ENCODE data around the gene RGL2. TPM values are rescaled to one million over a fixed set of nuclear protein-coding genes. Genes with fewer than 3 reads are reported as not detected.

RGL2 gene
- polyA plus RNA-seq, 1 of the 3 experiments (the other 2 are of a cell fraction): 59.4 TPM

GRCh38 chr6:33272275-33273128 lies 26.2 kb downstream of the RGL2 start:
- H3K9me2 ChIP-seq: no peaks in the 10 kb centered on the region
- peaks cover 43% of the 10 kb centered on the region for H4K20me1 ChIP-seq (ENCODE audit: insufficient read depth)
- CTCF ChIA-PET: interaction anchor here (1.6 to 3.5 kb wide), 4 partner anchors 9 to 45 kb away, joined by 3 to 18 read pairs (median 8); partner anchors contain the start of genes RGL2 and ZBTB22
- H2AFZ ChIP-seq (ENCODE audit: low read depth): no peak overlapping the region
- H3K27ac ChIP-seq (ENCODE audit: low read depth in 2 of 2, low read length in 1 of 2): peak overlapping the region; percentile 88 to 99
- peaks cover 34 to 39% of the 10 kb centered on the region in 2 experiments; a peak in 3 of 4 replicates for H3K4me1 ChIP-seq (ENCODE audit: control insufficient read depth in 1 of 2, insufficient read depth in 2 of 2, low read depth in 1 of 2, low read length in 1 of 2)
- DNase-seq: no peak
- peak overlapping the region; percentile 95 for H3K9ac ChIP-seq
- TF ChIP-seq EP300 (IDR thresholded peaks at IDR 0.05; ENCODE audit: borderline replicate concordance in 1 of 2, low read depth in 1 of 2, low read length in 1 of 2): no peak
- 0 out of 2 replicates have a peak, but pooled peaks have one; percentile 3 for TF ChIP-seq SIN3A (IDR thresholded peaks at IDR 0.05; ENCODE audit: borderline replicate concordance, low read depth, low read length)
- no peak for TF ChIP-seq FOXJ3 (CRISPR knock-in tag; IDR thresholded peaks at IDR 0.05)
- 0 out of 2 replicates have a peak, but pooled peaks have one; percentile 13 for TF ChIP-seq TAF1 (IDR thresholded peaks at IDR 0.05; ENCODE audit: borderline replicate concordance, low read depth, low read length)
- 0 out of 2 replicates have a peak, but pooled peaks have one; percentile 13 for TF ChIP-seq MXI1 (IDR thresholded peaks at IDR 0.05; ENCODE audit: low read depth, low read length)
- peak; percentile 14; the same call in 1 of the 2 replicates for TF ChIP-seq POLR2AphosphoS5 (IDR thresholded peaks at IDR 0.05; ENCODE audit: low read depth, low read length)
- no peak for TF ChIP-seq ZBTB33 (IDR thresholded peaks at IDR 0.05; ENCODE audit: borderline replicate concordance, low read depth)
- TF ChIP-seq YY1 (IDR thresholded peaks at IDR 0.05; ENCODE audit: low read depth): no peak
- TF ChIP-seq NRF1 (IDR thresholded peaks at IDR 0.05; ENCODE audit: low read depth, low read length): no peak
- no peak for TF ChIP-seq CHD2 (IDR thresholded peaks at IDR 0.05; ENCODE audit: low read length, partially characterized antibody)
- 1% methylated on average over 21 of the region's 22 CpGs for WGBS (ENCODE audit: low lambda C conversion rate)
- peaks cover 64% of the 10 kb centered on the region for H3K79me2 ChIP-seq (ENCODE audit: insufficient read depth)
- H3K27me3 ChIP-seq (ENCODE audit: insufficient read depth): no peaks in the 10 kb centered on the region
- H3K36me3 ChIP-seq (replicated peaks in 1 of 2; ENCODE audit: control insufficient read depth in 1 of 2, insufficient read depth in 2 of 2, low read length in 1 of 2): peaks cover 59 to 62% of the 10 kb centered on the region in 2 experiments
- no peaks in the 10 kb centered on the region for H3K9me3 ChIP-seq
- peak overlapping the region; percentile 76 to 91 for H3K4me3 ChIP-seq (ENCODE audit: low read depth in 2 of 2, low read length in 1 of 2)
- POLR2A ChIA-PET: interaction anchor here (0.9 to 2.2 kb wide), 15 partner anchors 9 to 301 kb away, joined by 3 to 19 read pairs (median 4); partner anchors contain the start of genes CUTA, PFDN6, RGL2 and RING1
- peaks cover 51% of the 10 kb centered on the region for H3F3A ChIP-seq (replicated peaks; ENCODE audit: insufficient read depth)
- peak overlapping the region; percentile 94 for H3K4me2 ChIP-seq

GRCh38 chr6:33271468-33272274 lies 27.1 kb downstream of the RGL2 start, which contains the start of the genes RPS18 and VPS52:
Gene RPS18 (plus strand): TSS chr6:33272075. CDS start chr6:33272120, 45 bp downstream.
Gene VPS52 (minus strand): TSS chr6:33271876. CDS start chr6:33271675, 201 bp downstream.
- Histone ChIP-seq H3K27ac (ENCODE audit: low read depth in 2 of 2, low read length in 1 of 2) (peak within 1 kb of the TSS; percentile 88 to 99), H3K9me2 (no peaks in the 10 kb centered on the region), H3K27me3 (ENCODE audit: insufficient read depth) (no peaks in the 10 kb centered on the region), H3K4me3 (ENCODE audit: low read depth in 2 of 2, low read length in 1 of 2) (peak within 1 kb of the TSS; percentile 76 to 91), H3K36me3 (replicated peaks in 1 of 2; ENCODE audit: control insufficient read depth in 1 of 2, insufficient read depth in 2 of 2, low read length in 1 of 2) (peaks cover 65 to 66% of the 10 kb centered on the region in 2 experiments), H4K20me1 (ENCODE audit: insufficient read depth) (peaks cover 43% of the 10 kb centered on the region), H3F3A (replicated peaks; ENCODE audit: insufficient read depth) (peaks cover 45% of the 10 kb centered on the region), H3K4me2 (peak within 1 kb of the TSS; percentile 94), H3K79me2 (ENCODE audit: insufficient read depth) (peaks cover 64% of the 10 kb centered on the region), H3K4me1 (ENCODE audit: control insufficient read depth in 1 of 2, insufficient read depth in 2 of 2, low read depth in 1 of 2, low read length in 1 of 2) (peaks cover 30 to 39% of the 10 kb centered on the region in 2 experiments; a peak in 3 of 4 replicates), H3K9me3 (no peaks in the 10 kb centered on the region), H2AFZ (ENCODE audit: low read depth) (peak within 1 kb of the TSS; percentile 86), H3K9ac (peak within 1 kb of the TSS; percentile 95)
- ChIA-PET CTCF (interaction anchor here (1.0 to 3.5 kb wide), 7 partner anchors 8 to 284 kb away, joined by 3 to 18 read pairs (median 4); partner anchors contain the start of genes RGL2 and ZBTB22), POLR2A (interaction anchor here (0.9 to 2.2 kb wide), 15 partner anchors 9 to 300 kb away, joined by 3 to 19 read pairs (median 4); partner anchors contain the start of genes CUTA, PFDN6, RGL2 and RING1)
- peak; percentile 89 for DNase-seq
- under 1% methylated on average over 36 of the region's 48 CpGs for WGBS (ENCODE audit: low lambda C conversion rate)
- TF ChIP-seq POLR2AphosphoS5 (IDR thresholded peaks at IDR 0.05; ENCODE audit: low read depth, low read length) (peak; percentile 99), PBX3 (IDR thresholded peaks at IDR 0.05) (peak; percentile 83), TAF1 (IDR thresholded peaks at IDR 0.05; ENCODE audit: borderline replicate concordance, low read depth, low read length) (peak; percentile 97), FOXJ3 (CRISPR knock-in tag; IDR thresholded peaks at IDR 0.05) (no peak), CHD2 (IDR thresholded peaks at IDR 0.05; ENCODE audit: low read length, partially characterized antibody) (peak; percentile 66), EZH2phosphoT487 (IDR thresholded peaks at IDR 0.05; ENCODE audit: borderline replicate concordance, low read depth) (no peak), GATA2 (CRISPR knock-in tag; IDR thresholded peaks at IDR 0.05) (peak; percentile 7), RCOR1 (IDR thresholded peaks at IDR 0.05; ENCODE audit: low read length) (no peak; the same call in 1 of the 2 replicates)
- TF ChIP-seq, protein P1, sequence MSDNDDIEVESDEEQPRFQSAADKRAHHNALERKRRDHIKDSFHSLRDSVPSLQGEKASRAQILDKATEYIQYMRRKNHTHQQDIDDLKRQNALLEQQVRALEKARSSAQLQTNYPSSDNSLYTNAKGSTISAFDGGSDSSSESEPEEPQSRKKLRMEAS (IDR thresholded peaks at IDR 0.05; ENCODE audit: low read depth): peak; percentile 98
- TF ChIP-seq, protein P2, sequence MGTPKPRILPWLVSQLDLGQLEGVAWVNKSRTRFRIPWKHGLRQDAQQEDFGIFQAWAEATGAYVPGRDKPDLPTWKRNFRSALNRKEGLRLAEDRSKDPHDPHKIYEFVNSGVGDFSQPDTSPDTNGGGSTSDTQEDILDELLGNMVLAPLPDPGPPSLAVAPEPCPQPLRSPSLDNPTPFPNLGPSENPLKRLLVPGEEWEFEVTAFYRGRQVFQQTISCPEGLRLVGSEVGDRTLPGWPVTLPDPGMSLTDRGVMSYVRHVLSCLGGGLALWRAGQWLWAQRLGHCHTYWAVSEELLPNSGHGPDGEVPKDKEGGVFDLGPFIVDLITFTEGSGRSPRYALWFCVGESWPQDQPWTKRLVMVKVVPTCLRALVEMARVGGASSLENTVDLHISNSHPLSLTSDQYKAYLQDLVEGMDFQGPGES (IDR thresholded peaks at IDR 0.05; ENCODE audit: low read depth, low read length): 0 out of 2 replicates have a peak, but pooled peaks have one; percentile 0
